Activated T-cell treated with anti-CD3 and anti-CD28 coated beads for 1 hour (primary cell): Measurements from ENCODE around the gene TGOLN2.
"Not testable (repeated sequence)": the region's sequence is repeated elsewhere in the genome, so short reads cannot be mapped to it uniquely, and the experiment has no call there.

ENCODE experiments used
- DNase-seq: peaks from one replicate; pipeline ENCODE4 v3.0.0-alpha.2; 2020; ENCODE audit warnings: low read depth

TGOLN2 gene

GRCh38 chr2:85327822-85328617 lies at the start of gene TGOLN2:
Gene TGOLN2, minus strand, starts transcription at chr2:85327989. Its CDS starts 27 bp downstream, at chr2:85327962.
- peak; percentile 91 for DNase-seq

GRCh38 chr2:85377083-85377482 lies 49.3 kb upstream of the TGOLN2 start:
- DNase-seq = no peak

- no peak for DNase-seq
Measured at GRCh38 chr2:85376291-85377065, 48.7 kb upstream of the TGOLN2 start.

GRCh38 chr2:85371045-85371444 lies 43.3 kb upstream of the TGOLN2 start:
- DNase-seq = no peak

GRCh38 chr2:85369500-85369899 lies 41.7 kb upstream of the TGOLN2 start:
- no peak for DNase-seq

- no peak for DNase-seq
Measured at GRCh38 chr2:85368921-85369320, 41.1 kb upstream of the TGOLN2 start.

- DNase-seq = no peak
Measured at GRCh38 chr2:85367180-85367579, 39.4 kb upstream of the TGOLN2 start.

- DNase-seq = not testable (repeated sequence)
Measured at GRCh38 chr2:85362653-85363387, 35.0 kb upstream of the TGOLN2 start.

- DNase-seq = no peak
Measured at GRCh38 chr2:85357736-85358135, 29.9 kb upstream of the TGOLN2 start.

- no peak for DNase-seq
Measured at GRCh38 chr2:85356186-85356585, 28.4 kb upstream of the TGOLN2 start.

GRCh38 chr2:85355521-85355920 lies 27.7 kb upstream of the TGOLN2 start:
- DNase-seq = no peak

- peak; percentile 7 for DNase-seq
Measured at GRCh38 chr2:85355073-85355410, 27.3 kb upstream of the TGOLN2 start.

GRCh38 chr2:85354286-85355072 lies 26.7 kb upstream of the TGOLN2 start, which contains the start of the genes ELMOD3 and RETSAT:
Gene ELMOD3, plus strand, starts transcription at chr2:85354769. Its CDS starts 2,430 bp downstream, at chr2:85357199.
Gene RETSAT, minus strand, starts transcription at chr2:85354528. Its CDS starts 21 bp downstream, at chr2:85354507.
- DNase-seq = peak; percentile 91

- DNase-seq = no peak
Measured at GRCh38 chr2:85353876-85354285, 26.1 kb upstream of the TGOLN2 start.

GRCh38 chr2:85347599-85347998 lies 19.8 kb upstream of the TGOLN2 start:
- DNase-seq = no peak

- no peak for DNase-seq
Measured at GRCh38 chr2:85344356-85344954, 16.7 kb upstream of the TGOLN2 start.

- not testable (repeated sequence) for DNase-seq
Measured at GRCh38 chr2:85343207-85343895, 15.6 kb upstream of the TGOLN2 start.

GRCh38 chr2:85342156-85342555 lies 14.4 kb upstream of the TGOLN2 start:
- DNase-seq = no peak

GRCh38 chr2:85341269-85342029 lies 13.7 kb upstream of the TGOLN2 start:
- DNase-seq = no peak
